GM12878 (cell line): ENCODE results near the gene SLCO3A1. TPM values are rescaled to one million over a fixed set of nuclear protein-coding genes. Genes with fewer than 3 reads are reported as not detected.

Source experiments
- ATAC-seq: fragments of 200-7000 bp; cut with Tn5 transposase; 3 replicates; pipeline ENCODE4 v1.9.1; 2020; ENCODE audit warnings: mild to moderate bottlenecking, moderate library complexity
- BruUV-seq: library from RNA; stranded (reverse); fragments of 400-500 nt; replicated peaks from 2 replicates; lab custom pipeline; 2021; lab: Mats Ljungman, UMichigan
- CTCF ChIA-PET: fragments of 300-600 bp; sonication (Branson Sonifier 250); formaldehyde crosslinking; extraction: SDS; loops from one replicate; lab custom pipeline; 2021; ENCODE audit warnings: inconsistent platforms; lab: Yijun Ruan, JAX
- POLR2A ChIA-PET: fragments of 350-600 bp; formaldehyde crosslinking; extraction: SDS; loops from one replicate; lab custom pipeline; 2021; ENCODE audit warnings: inconsistent platforms; lab: Charles Lee
- RAD21 ChIA-PET: fragments of 300-600 bp; sonication (Branson Sonifier 250); formaldehyde crosslinking; loops from one replicate; lab custom pipeline; 2023; ENCODE audit warnings: antibody characterized with exemption; ENCODE audit not compliant: unreplicated experiment; lab: Charles Lee
- SMC1A ChIA-PET: fragments of 300-600 bp; sonication (Branson Sonifier 250); formaldehyde crosslinking; loops from one replicate; lab custom pipeline; 2023; ENCODE audit not compliant: unreplicated experiment, uncharacterized antibody; lab: Charles Lee
- DNase-seq: peaks from one replicate; pipeline ENCODE4 v3.0.0-alpha.2; 2011; ENCODE audit warnings: low read depth, low spot score
- FAIRE-seq: peaks from 3 replicates; lab custom pipeline; 2011; peaks lifted over from hg19 to GRCh38; lab: Jason Lieb, UNC
- H2AFZ ChIP-seq: 2 replicates; pipeline ENCODE4 v1.6.0; 2011; ENCODE audit warnings: low read depth, low read length, control low read depth; ENCODE audit not compliant: control insufficient read depth
- H3K27ac ChIP-seq: 2 replicates; pipeline ENCODE4 v1.5.1; 2011; ENCODE audit warnings: control low read depth; ENCODE audit not compliant: control insufficient read depth, insufficient read depth
- H3K27me3 ChIP-seq, 2 experiments: replicated peaks in 1 of 2; 2 replicates each; pipeline versions ENCODE4 v1.6.0 to v1.6.1; 2011; ENCODE audit warnings: low read length in 1 of 2; ENCODE audit not compliant: control insufficient read depth in 2 of 2, insufficient read depth in 2 of 2
- H3K36me3 ChIP-seq, 2 experiments: 2 replicates each; pipeline ENCODE4 v1.5.1; 2011; ENCODE audit warnings: low read length in 1 of 2; ENCODE audit not compliant: control insufficient read depth in 2 of 2, insufficient read depth in 2 of 2
- H3K4me1 ChIP-seq: 2 replicates; pipeline ENCODE4 v1.6.1; 2011; ENCODE audit warnings: mild to moderate bottlenecking, low read length, moderate library complexity, mixed read lengths; ENCODE audit not compliant: control insufficient read depth, insufficient read depth
- H3K4me2 ChIP-seq: 2 replicates; pipeline ENCODE4 v1.6.0; 2011; ENCODE audit warnings: control low read depth; ENCODE audit not compliant: control insufficient read depth, insufficient read depth
- H3K4me3 ChIP-seq: fragments of 200-600 bp; sonication (generic); 2 replicates; pipeline ENCODE4 v1.5.1; 2016
- H3K79me2 ChIP-seq: 2 replicates; pipeline ENCODE4 v1.6.0; 2011; ENCODE audit warnings: low read length; ENCODE audit not compliant: control insufficient read depth, insufficient read depth
- H3K9ac ChIP-seq: 2 replicates; pipeline ENCODE4 v1.8.0; 2011; ENCODE audit warnings: low read length, control low read depth, mixed read lengths; ENCODE audit not compliant: control insufficient read depth, insufficient read depth
- H3K9me3 ChIP-seq: replicated peaks from 3 replicates; pipeline ENCODE4 v1.5.1; 2011; ENCODE audit warnings: mild to moderate bottlenecking, low read length; ENCODE audit not compliant: control insufficient read depth, insufficient read depth
- H4K20me1 ChIP-seq: 2 replicates; pipeline ENCODE4 v1.6.0; 2011; ENCODE audit not compliant: control insufficient read depth, insufficient read depth
- BCLAF1 ChIP-seq: fragments of 450-650 bp; IDR thresholded peaks from 2 replicates; pipeline ENCODE4 v1.6.1; 2017; ENCODE audit warnings: antibody characterized with exemption, mild to moderate bottlenecking, moderate library complexity
- CUX1 ChIP-seq: IDR thresholded peaks from 2 replicates; pipeline ENCODE4 v1.6.1; 2012; ENCODE audit warnings: improper control_type of control experiment, low read depth, low read length; ENCODE audit not compliant: insufficient replicate concordance
- KLF5 ChIP-seq: fragments of 450-650 bp; IDR thresholded peaks from 2 replicates; pipeline ENCODE4 v1.6.1; 2014; ENCODE audit warnings: mild to moderate bottlenecking; ENCODE audit not compliant: partially characterized antibody
- NRF1 ChIP-seq: conservative IDR thresholded peaks from 2 replicates; pipeline ENCODE4 v1.6.1; 2011; ENCODE audit warnings: mild to moderate bottlenecking, low read depth, low read length, improper control_type of control experiment
- PBX3 ChIP-seq: IDR thresholded peaks from 2 replicates; pipeline ENCODE4 v1.6.1; 2011; ENCODE audit warnings: mild to moderate bottlenecking, low read depth, low read length, moderate library complexity; ENCODE audit not compliant: insufficient replicate concordance
- RELA ChIP-seq: fragments of 450-650 bp; IDR thresholded peaks from 2 replicates; pipeline ENCODE4 v1.8.0; 2014; ENCODE audit warnings: borderline replicate concordance; ENCODE audit not compliant: partially characterized antibody
- WGBS: methylation state at CpG from one replicate; pipeline ENCODE4 v1.1.6; 2016; ENCODE audit warnings: low lambda C conversion rate; ENCODE audit not compliant: insufficient replicate concordance, insufficient coverage; ENCODE audit errors: missing lambda C conversion rate; 5-methylcytosine and 5-hydroxymethylcytosine counted together
- in situ Hi-C: fragments of 300-500 bp; cut with MboI; formaldehyde crosslinking; loops from 9 replicates; pipeline ENCODE4 v1.14.3; 2018; ENCODE audit warnings: mixed read lengths
- intact Hi-C: fragments of 100-400 bp; cut with micrococcal nuclease; formaldehyde crosslinking; loops from one replicate; pipeline ENCODE4 v1.14.2; 2022; ENCODE audit not compliant: unreplicated experiment
- polyA plus RNA-seq, 11 experiments: library from polyadenylated mRNA; depleted of rRNA in 4 of 11; unstranded in 6 of 11; stranded (reverse) in 5 of 11; fragments of >200 nt; fragmentation: Nextera tagmentation in 4 of 11; fragmentation: Illumina TruSeq in 1 of 11; extraction: Ambion mirVana in 4 of 11; extraction: Trizol in 1 of 11; gene quantifications; 1 replicate in 1 of 11; 2 replicates in 10 of 11; pipeline versions ENCODE4 v1.2.1 to v1.2.3, GENCODE V29; 2011 to 2016; ENCODE audit warnings: inconsistent platforms in 2 of 11, missing spikeins in 2 of 11, low read depth in 1 of 11
- total RNA-seq, 4 experiments: library from RNA; depleted of rRNA in 3 of 4; stranded (reverse); fragments of >200 nt in 3 of 4; fragmentation: Illumina TruSeq in 1 of 4; extraction: Trizol in 1 of 4; gene quantifications; 2 replicates each; pipeline versions ENCODE4 v1.2.1 to v1.2.3, GENCODE V29; 2013 to 2021
- TF ChIP-seq, protein P1 (sequence below): IDR thresholded peaks from 2 replicates; pipeline ENCODE4 v1.6.1; 2012; ENCODE audit warnings: low read depth, low read length, improper control_type of control experiment
- TF ChIP-seq, protein P2 (sequence below): fragments of 450-650 bp; IDR thresholded peaks from 2 replicates; pipeline ENCODE4 v1.6.1; 2017; ENCODE audit warnings: mild to moderate bottlenecking

Gene SLCO3A1
- total and polyA plus RNA-seq, 10 of the 15 experiments (the other 5 are each of a cell fraction or from before 2014, with no cell fraction given) = 0.05 to 5.9 (median 0.31) TPM

GRCh38 chr15:92153620-92154019 lies 300.1 kb downstream of the SLCO3A1 start:
- ATAC-seq (no peak), FAIRE-seq (no peak), DNase-seq (no peak)
- no peak overlapping the region for H3K4me3 ChIP-seq
- no peak overlapping the region for H3K9ac ChIP-seq
- no peaks in the 10 kb centered on the region for H4K20me1 ChIP-seq
- intact Hi-C loops = no loop called here
- RAD21 ChIA-PET = no interaction called here
- no peak overlapping the region for H2AFZ ChIP-seq
- in situ Hi-C loops = no loop called here
- H3K36me3 ChIP-seq = no peaks in the 10 kb centered on the region
- BruUV-seq = no TSS peak
- 22% methylated on average over 3 of the region's 3 CpGs for WGBS
- no peak overlapping the region for H3K4me2 ChIP-seq
- no peaks in the 10 kb centered on the region for H3K4me1 ChIP-seq
- SMC1A ChIA-PET = no interaction called here
- H3K27ac ChIP-seq = no peak overlapping the region
- H3K27me3 ChIP-seq = no peaks in the 10 kb centered on the region
- no peaks in the 10 kb centered on the region for H3K79me2 ChIP-seq
- CTCF ChIA-PET = no interaction called here
- POLR2A ChIA-PET = no interaction called here
- H3K9me3 ChIP-seq = no peaks in the 10 kb centered on the region
- TF ChIP-seq RELA (no peak), KLF5 (no peak), NRF1 (no peak), BCLAF1 (no peak), PBX3 (no peak), CUX1 (no peak)
- TF ChIP-seq, protein P1, sequence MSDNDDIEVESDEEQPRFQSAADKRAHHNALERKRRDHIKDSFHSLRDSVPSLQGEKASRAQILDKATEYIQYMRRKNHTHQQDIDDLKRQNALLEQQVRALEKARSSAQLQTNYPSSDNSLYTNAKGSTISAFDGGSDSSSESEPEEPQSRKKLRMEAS = no peak
- TF ChIP-seq, protein P2, sequence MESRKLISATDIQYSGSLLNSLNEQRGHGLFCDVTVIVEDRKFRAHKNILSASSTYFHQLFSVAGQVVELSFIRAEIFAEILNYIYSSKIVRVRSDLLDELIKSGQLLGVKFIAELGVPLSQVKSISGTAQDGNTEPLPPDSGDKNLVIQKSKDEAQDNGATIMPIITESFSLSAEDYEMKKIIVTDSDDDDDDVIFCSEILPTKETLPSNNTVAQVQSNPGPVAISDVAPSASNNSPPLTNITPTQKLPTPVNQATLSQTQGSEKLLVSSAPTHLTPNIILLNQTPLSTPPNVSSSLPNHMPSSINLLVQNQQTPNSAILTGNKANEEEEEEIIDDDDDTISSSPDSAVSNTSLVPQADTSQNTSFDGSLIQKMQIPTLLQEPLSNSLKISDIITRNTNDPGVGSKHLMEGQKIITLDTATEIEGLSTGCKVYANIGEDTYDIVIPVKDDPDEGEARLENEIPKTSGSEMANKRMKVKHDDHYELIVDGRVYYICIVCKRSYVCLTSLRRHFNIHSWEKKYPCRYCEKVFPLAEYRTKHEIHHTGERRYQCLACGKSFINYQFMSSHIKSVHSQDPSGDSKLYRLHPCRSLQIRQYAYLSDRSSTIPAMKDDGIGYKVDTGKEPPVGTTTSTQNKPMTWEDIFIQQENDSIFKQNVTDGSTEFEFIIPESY = no peak
